Activated T-helper 2 cell treated with anti-CD3 and anti-CD28 coated beads, Interferon-gamma antibody, Interleukin-2, Interleukin-4, amounts not matched to agents 10 μg/mL and 5 μg/mL and 100 μg/mL, durations not matched to agents 14 hours and 24 hours and 36 hours (primary cell): ENCODE measurements around the gene EFNB3. TPM values are rescaled to one million over a fixed set of nuclear protein-coding genes. Genes with fewer than 3 reads are reported as not detected.

Source experiments
- DNase-seq: peaks from one replicate; pipeline ENCODE4 v3.0.0; 2021; ENCODE audit warnings: low spot score
- H3K27ac Mint-ChIP-seq: one replicate; pipeline ENCODE4 v1.8.0; 2021; ENCODE audit warnings: mixed read lengths
- H3K27me3 Mint-ChIP-seq: one replicate; pipeline ENCODE4 v1.8.0; 2021; ENCODE audit warnings: low read depth, mixed read lengths
- H3K36me3 Mint-ChIP-seq: one replicate; pipeline ENCODE4 v1.8.0; 2021; ENCODE audit warnings: low read depth, mixed read lengths
- H3K4me1 Mint-ChIP-seq: one replicate; pipeline ENCODE4 v1.8.0; 2021; ENCODE audit warnings: low read depth, mixed read lengths
- H3K4me3 Mint-ChIP-seq: one replicate; pipeline ENCODE4 v1.8.0; 2021; ENCODE audit warnings: low read depth, mild to moderate bottlenecking, moderate library complexity, mixed read lengths
- H3K9me3 Mint-ChIP-seq: one replicate; pipeline ENCODE4 v1.8.0; 2021; ENCODE audit warnings: mixed read lengths
- intact Hi-C: fragments of 100-400 bp; cut with micrococcal nuclease; formaldehyde crosslinking; loops from one replicate; pipeline ENCODE4 v1.15.1; 2023
- total RNA-seq: library from RNA; stranded (reverse); gene quantifications from 2 replicates; pipeline ENCODE4 v1.2.3, GENCODE V29; 2022

The EFNB3 gene
- not detected in 2 replicates for total RNA-seq

- H3K36me3 Mint-ChIP-seq, result peaks cover 29% of the 10 kb centered on the region
- intact Hi-C loops, result no loop called here
- no peaks in the 10 kb centered on the region for H3K9me3 Mint-ChIP-seq
- no peak within 1 kb of the TSS for H3K27ac Mint-ChIP-seq
- peak within 1 kb of the TSS; percentile 35 for H3K4me3 Mint-ChIP-seq
- DNase-seq, result no peak
- peaks cover 39% of the 10 kb centered on the region for H3K27me3 Mint-ChIP-seq
- peaks cover 9% of the 10 kb centered on the region for H3K4me1 Mint-ChIP-seq
These were observed at the start of gene EFNB3 for GRCh38 chr17:7704601-7705268. Gene EFNB3 (plus strand): TSS chr17:7705202. CDS start chr17:7705599, 397 bp downstream.

DNA sequence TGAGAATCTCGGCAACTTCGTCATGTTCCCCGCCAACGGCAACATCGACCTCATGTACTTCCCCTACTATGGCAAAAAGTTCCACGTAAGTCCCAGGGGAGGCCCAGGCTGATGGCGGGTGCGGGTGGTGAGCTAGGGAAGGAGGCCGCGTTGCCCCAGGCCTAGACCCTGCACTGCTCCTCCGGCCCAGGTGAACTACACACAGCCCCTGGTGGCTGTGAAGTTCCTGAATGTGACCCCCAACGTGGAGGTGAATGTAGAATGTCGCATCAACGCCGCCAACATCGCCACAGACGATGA is 49.5 kb upstream of the EFNB3 start:
- Mint-ChIP-seq H3K4me1 (peaks cover 5% of the 10 kb centered on the region), H3K9me3 (no peaks in the 10 kb centered on the region), H3K4me3 (no peak overlapping the region), H3K36me3 (no peaks in the 10 kb centered on the region), H3K27ac (no peak overlapping the region), H3K27me3 (peaks cover 40% of the 10 kb centered on the region)
- DNase-seq, result no peak
- intact Hi-C loops, result no loop called here

DNA sequence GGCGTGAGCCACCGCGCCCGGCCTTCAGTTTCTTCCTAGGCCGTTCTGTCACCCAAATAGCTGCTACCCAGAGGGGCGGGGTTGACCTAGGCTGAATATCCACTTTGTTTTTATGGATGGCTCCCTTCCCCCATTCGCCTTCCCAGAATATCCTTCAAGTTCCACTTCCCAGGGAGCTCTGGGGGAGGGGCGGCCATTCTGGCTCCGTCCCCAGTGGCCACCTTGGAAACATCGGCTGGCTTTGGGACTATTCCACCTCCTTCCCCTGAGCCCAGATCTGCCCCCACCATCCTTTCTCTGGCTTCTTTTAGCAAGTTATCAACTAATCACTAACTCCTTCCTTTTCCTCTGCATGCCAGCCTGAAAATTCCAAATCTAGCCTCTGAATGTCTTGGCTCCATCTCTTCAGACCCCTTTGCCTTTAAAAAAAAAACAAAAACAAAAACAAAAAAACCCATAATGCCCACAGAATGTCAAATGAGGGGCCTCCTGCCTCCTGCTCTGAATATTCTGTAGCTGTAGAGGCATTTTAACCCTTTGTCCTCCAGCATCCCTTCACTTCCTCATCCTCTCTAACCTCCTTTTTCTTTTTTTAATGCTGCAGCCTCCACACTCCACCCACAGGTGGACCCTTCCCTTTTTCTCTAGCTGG is 47.9 kb upstream of the EFNB3 start:
- Mint-ChIP-seq H3K4me1 (no peaks in the 10 kb centered on the region), H3K4me3 (no peak overlapping the region), H3K36me3 (no peaks in the 10 kb centered on the region), H3K27ac (no peak overlapping the region), H3K9me3 (no peaks in the 10 kb centered on the region), H3K27me3 (peaks cover 31% of the 10 kb centered on the region)
- DNase-seq, result no peak
- intact Hi-C loops, result no loop called here

DNA sequence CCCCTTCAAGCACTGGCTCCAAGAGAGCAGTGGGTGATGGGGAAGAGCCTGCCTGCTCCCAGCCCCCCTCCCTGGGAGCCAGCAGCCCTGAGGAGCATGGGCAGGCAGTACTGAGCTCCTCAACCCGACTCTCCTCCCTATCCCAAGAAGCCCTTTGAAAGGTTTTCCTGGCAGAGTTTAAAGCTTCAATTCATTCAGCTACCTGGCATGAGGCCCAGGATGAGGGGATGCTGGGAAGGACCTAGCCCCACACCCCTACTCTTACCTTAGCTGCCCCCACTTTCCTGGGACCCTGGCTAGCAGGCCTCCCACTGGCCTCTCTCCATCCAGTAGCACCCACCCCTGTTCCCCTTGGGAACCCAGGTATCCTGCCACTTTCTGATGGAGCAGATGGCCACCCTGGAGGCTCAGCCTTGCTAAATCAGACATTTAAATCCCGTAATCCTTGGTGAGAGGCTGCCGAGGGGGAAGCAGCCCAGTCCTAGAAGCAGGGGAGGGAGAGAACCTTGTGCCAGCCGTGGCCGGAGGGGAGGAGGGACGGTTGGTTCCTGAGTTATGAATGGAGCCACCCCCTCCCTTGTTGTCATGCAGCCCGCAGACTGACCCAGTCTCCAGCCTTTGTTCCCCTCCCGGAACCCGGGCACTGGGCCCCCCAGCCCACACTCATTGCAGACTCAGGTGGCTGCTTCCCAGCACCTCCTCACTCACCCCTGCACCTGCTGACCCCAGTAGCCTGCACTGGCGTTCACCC is 37.2 kb upstream of the EFNB3 start:
- Mint-ChIP-seq H3K36me3 (peaks cover 44% of the 10 kb centered on the region), H3K9me3 (no peaks in the 10 kb centered on the region), H3K27ac (no peak overlapping the region), H3K27me3 (no peaks in the 10 kb centered on the region), H3K4me1 (no peaks in the 10 kb centered on the region), H3K4me3 (no peak overlapping the region)
- intact Hi-C loops, result no loop called here
- DNase-seq, result no peak

DNA sequence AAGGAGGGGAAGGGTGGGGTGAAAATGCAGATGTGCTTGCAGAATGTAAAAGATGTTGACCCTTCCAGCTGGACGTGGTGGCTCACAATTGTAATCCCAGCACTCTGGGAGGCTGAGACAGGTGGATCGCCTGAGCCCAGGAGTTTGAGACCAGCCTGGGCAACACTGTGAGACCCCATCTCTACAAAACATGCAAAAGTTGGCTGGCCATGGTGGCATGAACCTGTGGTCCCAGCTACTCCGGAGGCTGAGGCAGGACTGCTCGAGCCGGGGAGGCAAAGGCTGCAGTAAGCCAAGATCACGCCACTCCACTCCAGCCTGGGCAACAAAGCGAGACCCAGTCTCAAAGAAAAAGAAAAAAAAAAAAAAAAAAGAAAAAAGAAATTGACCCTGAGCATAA is 36.5 kb upstream of the EFNB3 start:
- intact Hi-C loops, result no loop called here
- Mint-ChIP-seq H3K36me3 (peaks cover 51% of the 10 kb centered on the region), H3K27me3 (no peaks in the 10 kb centered on the region), H3K9me3 (peaks cover 5% of the 10 kb centered on the region), H3K4me3 (no peak overlapping the region), H3K27ac (no peak overlapping the region), H3K4me1 (no peaks in the 10 kb centered on the region)
- no peak for DNase-seq

GRCh38 chr17:7673239-7673638 is 31.8 kb upstream of the EFNB3 start:
- peaks cover 1% of the 10 kb centered on the region for H3K4me1 Mint-ChIP-seq
- no peak overlapping the region for H3K4me3 Mint-ChIP-seq
- no peak for DNase-seq
- peaks cover 72% of the 10 kb centered on the region for H3K36me3 Mint-ChIP-seq
- H3K9me3 Mint-ChIP-seq, result peaks cover 14% of the 10 kb centered on the region
- no peak overlapping the region for H3K27ac Mint-ChIP-seq
- intact Hi-C loops, result no loop called here
- H3K27me3 Mint-ChIP-seq, result no peaks in the 10 kb centered on the region

DNA sequence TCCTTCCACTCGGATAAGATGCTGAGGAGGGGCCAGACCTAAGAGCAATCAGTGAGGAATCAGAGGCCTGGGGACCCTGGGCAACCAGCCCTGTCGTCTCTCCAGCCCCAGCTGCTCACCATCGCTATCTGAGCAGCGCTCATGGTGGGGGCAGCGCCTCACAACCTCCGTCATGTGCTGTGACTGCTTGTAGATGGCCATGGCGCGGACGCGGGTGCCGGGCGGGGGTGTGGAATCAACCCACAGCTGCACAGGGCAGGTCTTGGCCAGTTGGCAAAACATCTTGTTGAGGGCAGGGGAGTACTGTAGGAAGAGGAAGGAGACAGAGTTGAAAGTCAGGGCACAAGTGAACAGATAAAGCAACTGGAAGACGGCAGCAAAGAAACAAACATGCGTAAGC is 30.1 kb upstream of the EFNB3 start:
- intact Hi-C loops, result no loop called here
- Mint-ChIP-seq H3K4me1 (peaks cover 1% of the 10 kb centered on the region), H3K36me3 (peaks cover 61% of the 10 kb centered on the region), H3K4me3 (no peak overlapping the region), H3K27ac (no peak overlapping the region), H3K9me3 (peaks cover 14% of the 10 kb centered on the region), H3K27me3 (no peaks in the 10 kb centered on the region)
- DNase-seq, result no peak

- Mint-ChIP-seq H3K9me3 (peaks cover 14% of the 10 kb centered on the region), H3K4me1 (peaks cover 1% of the 10 kb centered on the region), H3K27ac (no peak overlapping the region), H3K27me3 (no peaks in the 10 kb centered on the region), H3K4me3 (no peak overlapping the region), H3K36me3 (peaks cover 52% of the 10 kb centered on the region)
- intact Hi-C loops, result no loop called here
- no peak for DNase-seq
These were observed 28.5 kb upstream of the EFNB3 start for GRCh38 chr17:7676533-7676932.

- intact Hi-C loops, result no loop called here
These were observed 27.5 kb upstream of the EFNB3 start for GRCh38 chr17:7677388-7678067.

DNA sequence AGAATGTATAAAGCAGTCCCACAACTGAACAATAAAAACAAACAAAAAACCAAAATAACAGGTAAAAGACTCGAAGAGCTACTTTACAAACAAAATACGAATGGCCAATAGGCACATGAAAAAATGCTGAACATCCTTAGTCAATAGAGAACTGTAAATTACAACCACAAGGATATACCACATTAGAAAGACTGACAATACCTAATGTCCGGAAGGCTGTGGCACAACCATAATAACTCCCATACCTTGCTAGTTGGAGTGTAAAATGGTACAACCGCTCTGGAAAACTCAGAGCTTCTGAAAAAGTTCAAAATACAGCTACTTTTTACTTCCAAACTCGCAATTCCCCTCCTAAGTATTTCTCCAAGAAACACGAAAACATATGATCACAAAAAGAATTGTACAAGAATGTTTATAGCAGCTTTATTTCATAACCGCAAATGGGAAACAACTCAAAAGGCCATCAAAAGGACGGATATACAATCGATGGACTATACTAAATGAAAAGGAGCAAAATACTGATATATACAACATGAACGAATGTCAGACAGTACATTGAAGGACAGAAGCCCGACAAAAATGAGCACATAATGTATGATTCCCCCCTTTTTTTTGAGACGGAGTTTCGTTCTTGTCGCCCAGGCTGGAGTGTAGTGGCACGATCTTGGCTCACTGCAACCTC is 20.0 kb upstream of the EFNB3 start:
- Mint-ChIP-seq H3K27ac (peak overlapping the region; percentile 97), H3K27me3 (no peaks in the 10 kb centered on the region), H3K36me3 (peaks cover 34% of the 10 kb centered on the region), H3K9me3 (no peaks in the 10 kb centered on the region), H3K4me3 (peak overlapping the region; percentile 94), H3K4me1 (peaks cover 29% of the 10 kb centered on the region)
- no peak for DNase-seq
- intact Hi-C loops, result loop anchor here (5.0 to 10.0 kb wide), 4 partner anchors 157 to 540 kb away; partner anchors contain the start of genes KCTD11, POLR2A and SLC35G6

More at GRCh38 chr17:7677388-7678067, 27.5 kb upstream of the EFNB3 start:
- Mint-ChIP-seq H3K4me1 (peaks cover 1% of the 10 kb centered on the region), H3K4me3 (no peak overlapping the region), H3K27me3 (no peaks in the 10 kb centered on the region), H3K9me3 (peaks cover 14% of the 10 kb centered on the region), H3K27ac (peak overlapping the region; percentile 28), H3K36me3 (peaks cover 49% of the 10 kb centered on the region)
- no peak for DNase-seq

- intact Hi-C loops, result loop anchor here (1.0 to 10.0 kb wide), 8 partner anchors 70 to 539 kb away; partner anchors contain the start of genes EIF5A, HES7, KCTD11 and POLR2A
- DNase-seq, result peak; percentile 88
- peaks cover 39% of the 10 kb centered on the region for H3K36me3 Mint-ChIP-seq
- no peaks in the 10 kb centered on the region for H3K9me3 Mint-ChIP-seq
- H3K4me1 Mint-ChIP-seq, result peaks cover 32% of the 10 kb centered on the region
- peak overlapping the region; percentile 97 for H3K27ac Mint-ChIP-seq
- H3K27me3 Mint-ChIP-seq, result no peaks in the 10 kb centered on the region
- H3K4me3 Mint-ChIP-seq, result peak overlapping the region; percentile 94
These were observed 19.3 kb upstream of the EFNB3 start for GRCh38 chr17:7685533-7686221.
